ENCODE results near the gene FUT1.

Gene FUT1

DNA sequence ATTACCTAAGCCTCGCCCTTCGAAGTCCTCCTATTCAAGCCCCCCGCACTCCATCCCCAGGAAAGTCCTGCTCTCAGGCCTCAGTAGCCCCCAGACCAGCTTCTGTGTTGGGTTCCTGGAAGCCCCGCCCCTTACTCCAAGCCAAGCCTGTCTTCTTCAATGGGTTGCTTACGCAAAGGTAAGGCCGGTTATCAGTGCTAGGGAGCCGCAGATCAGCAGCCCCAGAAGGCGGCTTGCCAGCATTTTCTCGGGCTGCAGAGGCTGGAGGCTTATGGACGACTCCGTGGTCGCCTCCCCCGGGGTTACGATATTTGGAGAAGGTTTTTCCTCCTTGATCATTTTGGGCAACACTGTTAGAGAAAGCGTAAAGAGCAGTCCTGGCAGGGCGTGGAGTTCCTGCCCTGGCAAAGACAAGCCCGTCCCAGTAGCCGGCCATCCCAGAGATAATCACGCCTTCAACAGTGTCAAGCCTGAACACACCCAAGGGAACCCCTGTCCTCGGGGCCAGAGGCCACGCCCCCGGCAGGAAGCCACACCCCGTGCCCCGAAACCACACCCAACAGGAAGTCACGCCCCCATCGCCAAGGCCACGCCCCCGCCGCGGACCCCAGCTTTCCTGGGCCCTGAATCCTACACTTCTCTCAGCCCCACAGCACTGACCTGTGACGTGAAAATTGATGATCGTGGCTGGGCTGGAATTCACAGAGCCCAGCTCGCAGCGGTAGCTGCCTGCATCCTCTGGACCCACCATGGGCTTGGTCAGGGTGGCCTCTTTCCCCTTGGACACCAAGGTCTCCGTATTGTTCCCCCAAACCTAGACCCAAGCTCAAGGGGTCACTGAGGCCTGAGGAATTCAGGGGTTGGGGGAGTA, 11.1 kb downstream of the FUT1 start:
- DNase-seq (ENCODE audit: low read depth in 3 of 3), result no peak

- no peak for DNase-seq (ENCODE audit: low read depth in 3 of 3)
These were observed 12.1 kb downstream of the FUT1 start, which contains the start of gene RASIP1 for GRCh38 chr19:48740164-48740972. TSS of gene RASIP1 (minus strand) at chr19:48740610. CDS start at chr19:48740282, 328 bp downstream.

- no peak for DNase-seq (ENCODE audit: low read depth in 3 of 3)
These were observed 12.9 kb downstream of the FUT1 start for GRCh38 chr19:48739404-48740163.

GRCh38 chr19:48738557-48739403, 13.7 kb downstream of the FUT1 start:
- peak; percentile 89 to 99 (median 95) for DNase-seq (ENCODE audit: low read depth in 3 of 3)

- DNase-seq (ENCODE audit: low read depth in 3 of 3), result no peak
These were observed 15.0 kb downstream of the FUT1 start for GRCh38 chr19:48737360-48737998.

DNA sequence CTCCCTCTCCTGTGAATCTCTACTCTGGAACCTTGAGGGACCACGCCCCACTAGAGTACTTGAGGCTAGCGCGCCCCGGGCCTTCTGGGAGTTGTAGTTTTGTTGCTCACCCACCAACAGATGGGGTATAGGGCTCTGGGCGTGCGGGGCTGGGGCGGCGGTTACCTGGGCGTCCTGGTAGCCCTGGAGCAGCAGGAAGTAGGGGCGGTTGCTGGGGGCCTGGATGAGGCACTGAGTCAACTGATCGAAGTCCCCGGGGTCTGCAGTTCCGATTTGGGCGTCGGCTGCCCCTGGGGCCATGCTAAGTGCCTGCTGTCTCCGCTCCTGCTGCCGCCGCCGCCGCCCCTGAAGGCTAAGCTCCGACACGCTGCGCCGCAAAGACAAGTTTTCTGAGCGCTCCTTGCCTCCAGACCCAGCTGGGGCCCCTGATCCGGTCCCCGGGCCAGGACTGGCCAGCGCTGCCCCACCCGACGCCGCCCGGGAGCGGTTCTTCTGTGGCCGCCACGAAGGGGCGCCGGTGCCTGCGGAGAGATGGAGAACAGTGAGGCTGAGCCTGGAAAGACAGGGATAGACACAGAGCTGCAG, 17.3 kb downstream of the FUT1 start:
- no peak for DNase-seq (ENCODE audit: low read depth in 3 of 3)

DNA sequence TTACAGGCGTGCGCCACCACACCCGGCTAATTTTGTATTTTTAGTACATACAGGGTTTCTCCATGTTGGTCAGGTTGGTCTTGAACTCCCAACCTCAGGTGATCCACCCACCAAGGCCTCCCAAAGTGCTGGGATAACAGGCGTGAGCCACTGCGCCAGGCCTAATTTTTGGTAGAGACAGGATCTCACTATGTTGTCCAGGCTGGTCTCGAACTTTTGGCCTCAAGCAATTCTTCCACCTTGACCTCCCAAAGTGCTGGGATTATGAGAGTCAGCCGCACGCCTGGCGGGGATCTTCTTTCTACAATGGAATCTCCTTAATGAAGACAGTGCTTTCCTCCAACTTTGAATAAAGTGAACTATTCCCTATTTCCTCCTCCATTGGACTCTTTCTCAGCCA, 17.8 kb downstream of the FUT1 start:
- DNase-seq (ENCODE audit: low read depth in 3 of 3), result no peak

GRCh38 chr19:48731452-48731851, 21.0 kb downstream of the FUT1 start:
- no peak for DNase-seq (ENCODE audit: low read depth in 3 of 3)

DNA sequence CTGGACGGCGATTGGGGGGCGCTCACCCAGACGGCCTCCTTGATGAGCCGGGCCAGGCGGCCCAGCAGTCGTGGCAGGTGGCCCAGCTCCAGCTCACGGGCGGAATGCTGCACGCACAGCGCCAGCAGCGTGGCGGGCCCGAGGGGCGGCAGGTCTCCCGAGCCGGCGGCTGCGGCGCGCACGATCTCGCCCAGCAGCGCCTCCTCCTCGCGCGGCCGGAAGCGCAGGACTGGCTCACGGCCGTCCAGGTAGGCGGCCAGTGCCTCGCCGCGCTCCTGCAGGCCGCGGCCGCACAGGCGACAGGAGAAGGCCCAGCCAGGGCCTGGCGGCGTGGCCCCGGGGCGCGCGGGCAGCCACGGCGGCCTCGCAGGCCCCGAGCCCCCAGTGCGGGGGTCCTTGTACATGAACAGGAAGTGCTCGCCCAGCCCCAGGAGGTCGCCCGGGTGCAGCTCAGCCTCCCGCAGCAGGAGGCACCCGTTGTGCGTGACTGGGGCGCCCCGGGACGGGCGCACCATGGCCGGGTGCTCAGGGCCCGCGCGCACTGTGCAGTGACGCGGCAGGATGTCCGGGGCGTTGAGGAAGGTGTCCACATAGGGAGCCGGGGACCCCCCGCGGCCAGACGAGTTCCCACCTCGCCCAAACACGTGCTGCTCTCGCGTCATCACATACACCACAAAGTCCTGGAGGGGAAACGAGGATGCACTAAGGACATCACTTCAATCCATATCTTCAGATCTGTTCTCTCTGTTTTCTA, 23.4 kb downstream of the FUT1 start:
- DNase-seq (ENCODE audit: low read depth in 3 of 3), result no peak

DNA sequence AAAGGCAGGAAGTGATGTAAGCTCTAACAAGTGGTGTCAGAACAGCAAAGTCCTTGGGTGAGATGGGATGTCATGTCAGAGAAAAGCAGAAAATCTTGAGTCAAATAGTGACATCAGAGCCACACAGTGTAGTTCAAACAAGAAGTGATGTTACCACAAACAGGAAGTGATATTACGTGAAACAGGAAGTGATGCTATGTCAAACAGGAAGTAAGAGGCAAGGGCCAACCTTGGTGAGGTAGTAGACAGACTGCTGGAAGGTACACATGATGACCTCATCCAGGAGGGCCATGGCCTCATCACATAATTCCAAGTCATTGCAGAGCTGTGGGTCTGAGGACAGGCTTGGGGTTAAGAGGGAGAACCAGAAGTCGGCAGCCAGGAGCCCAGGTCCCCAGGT, 25.9 kb downstream of the FUT1 start:
- no peak for DNase-seq (ENCODE audit: low read depth in 3 of 3)

- DNase-seq (ENCODE audit: low read depth in 3 of 3), result no peak
These were observed 27.4 kb downstream of the FUT1 start for GRCh38 chr19:48724796-48725753.

DNA sequence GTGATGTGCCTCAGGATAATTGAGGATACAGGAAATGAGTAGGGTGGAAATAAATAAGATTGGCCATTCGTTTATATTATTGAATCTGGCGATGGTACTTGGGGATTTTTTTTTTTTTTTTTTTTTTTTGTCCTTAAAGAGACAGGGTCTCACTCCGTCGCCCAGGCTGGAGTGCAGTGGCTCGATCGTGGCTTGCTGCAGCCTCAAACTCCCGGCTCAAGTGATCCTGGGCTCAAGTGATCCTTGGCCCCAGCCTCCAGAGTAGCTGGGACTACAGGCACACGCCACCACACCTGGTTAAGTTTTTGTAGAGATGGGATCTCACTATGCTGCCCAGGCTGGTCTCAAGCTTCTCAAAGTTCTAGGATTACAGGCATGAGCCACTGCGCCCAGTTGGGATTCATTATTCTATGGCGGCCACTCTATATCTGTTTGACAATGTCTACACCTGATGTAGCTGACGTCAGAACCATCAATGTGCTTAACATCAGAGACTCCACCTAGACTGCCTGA, 30.2 kb downstream of the FUT1 start:
- DNase-seq (ENCODE audit: low read depth in 3 of 3), result no peak

DNA sequence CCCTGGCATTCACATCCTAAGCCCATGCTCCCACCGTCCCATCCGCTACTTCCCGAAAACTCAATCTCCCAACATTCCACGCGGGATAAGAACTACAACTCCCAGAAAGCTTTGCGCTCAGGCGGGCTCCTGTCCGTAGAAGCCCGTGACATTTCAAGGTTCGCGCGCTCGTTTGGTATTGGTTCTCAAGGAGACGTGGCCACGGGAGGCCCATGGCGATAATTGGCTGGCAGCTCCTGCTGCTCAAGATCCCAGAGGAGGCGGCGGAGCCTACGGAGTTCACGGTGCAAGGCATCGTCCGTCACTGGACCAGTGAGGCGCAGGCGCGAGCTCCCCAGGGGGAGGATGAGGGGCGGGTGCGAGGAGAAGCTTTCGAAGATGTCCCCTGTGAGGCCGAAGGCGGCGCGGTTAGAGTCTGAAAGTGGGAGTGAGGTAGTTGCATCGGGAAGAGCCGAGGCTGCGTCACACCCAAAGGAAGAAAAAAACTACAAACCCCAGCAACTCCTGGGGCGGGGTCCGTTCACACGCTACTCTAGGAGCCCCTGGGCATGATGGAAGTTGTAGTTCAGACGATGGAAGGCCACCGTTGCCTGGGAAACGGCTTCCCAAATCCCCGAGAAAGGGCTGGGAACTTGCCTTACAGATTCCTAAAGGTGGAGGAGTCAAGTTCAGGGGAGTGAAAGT, 31.7 kb downstream of the FUT1 start:
- peak; percentile 87 to 92 (median 90) for DNase-seq (ENCODE audit: low read depth in 3 of 3)

GRCh38 chr19:48720251-48720612, 32.2 kb downstream of the FUT1 start:
- no peak for DNase-seq (ENCODE audit: low read depth in 3 of 3)

- DNase-seq (ENCODE audit: low read depth in 3 of 3), result no peak
These were observed 32.9 kb downstream of the FUT1 start, which contains the start of gene MAMSTR for GRCh38 chr19:48719263-48720171. TSS of gene MAMSTR (minus strand) at chr19:48719725. CDS start at chr19:48719031, 694 bp downstream.

GRCh38 chr19:48718711-48719231, 33.7 kb downstream of the FUT1 start:
- no peak for DNase-seq (ENCODE audit: low read depth in 3 of 3)

All from stimulated activated CD4-positive, alpha-beta T cell treated with anti-CD3 and anti-CD28 coated beads, TNF-alpha, amount 100 ng/mL, for 48 hours (primary cell).